ENCODE results near the gene FHL3. TPM values are rescaled to one million over a fixed set of nuclear protein-coding genes. Genes with fewer than 3 reads are reported as not detected.

The FHL3 gene
- total RNA-seq, 1 donor, result 21.4 TPM

GRCh38 chr1:38046333-38046883 is 41.1 kb upstream of the FHL3 start, which contains the start of gene POU3F1:
Gene POU3F1, minus strand, starts transcription at chr1:38046793. Its CDS starts 50 bp downstream, at chr1:38046743.
- Histone ChIP-seq H2AFZ (ENCODE audit: low read length) (peak within 1 kb of the TSS; percentile 29), H3K4me2 (ENCODE audit: insufficient read depth, low read length) (peak within 1 kb of the TSS; percentile 76), H3K27ac (ENCODE audit: low read depth, low read length) (no peak within 1 kb of the TSS), H3K4me1 (ENCODE audit: insufficient read depth, low read length) (no peaks in the 10 kb centered on the region), H3K4me3 (ENCODE audit: insufficient read depth, low read length) (peak within 1 kb of the TSS; percentile 66), H4K20me1 (ENCODE audit: insufficient read depth, low read length) (peaks cover 3% of the 10 kb centered on the region), H3K27me3 (ENCODE audit: insufficient read depth, low read length) (peaks cover 66% of the 10 kb centered on the region), H3K36me3 (ENCODE audit: insufficient read depth, low read length) (no peaks in the 10 kb centered on the region), H3K79me2 (ENCODE audit: insufficient read depth, low read length) (no peaks in the 10 kb centered on the region), H3K9me3 (ENCODE audit: low read depth, low read length) (no peaks in the 10 kb centered on the region)
- no peak for DNase-seq (ENCODE audit: insufficient read length, low spot score, missing footprints)
- no peak for TF ChIP-seq CTCF (IDR thresholded peaks at IDR 0.05; ENCODE audit: extremely low read depth, low read depth, low read length)

GRCh38 chr1:38045401-38046332 is 40.4 kb upstream of the FHL3 start:
- no peak overlapping the region for H3K4me2 ChIP-seq (ENCODE audit: insufficient read depth, low read length)
- H2AFZ ChIP-seq (ENCODE audit: low read length), result no peak overlapping the region
- peaks cover 3% of the 10 kb centered on the region for H4K20me1 ChIP-seq (ENCODE audit: insufficient read depth, low read length)
- H3K4me3 ChIP-seq (ENCODE audit: insufficient read depth, low read length), result no peak overlapping the region
- H3K36me3 ChIP-seq (ENCODE audit: insufficient read depth, low read length), result no peaks in the 10 kb centered on the region
- no peak for TF ChIP-seq CTCF (IDR thresholded peaks at IDR 0.05; ENCODE audit: extremely low read depth, low read depth, low read length)
- peak; percentile 67 for DNase-seq (ENCODE audit: insufficient read length, low spot score, missing footprints)
- H3K27me3 ChIP-seq (ENCODE audit: insufficient read depth, low read length), result peaks cover 72% of the 10 kb centered on the region
- no peak overlapping the region for H3K27ac ChIP-seq (ENCODE audit: low read depth, low read length)
- H3K4me1 ChIP-seq (ENCODE audit: insufficient read depth, low read length), result no peaks in the 10 kb centered on the region
- H3K79me2 ChIP-seq (ENCODE audit: insufficient read depth, low read length), result no peaks in the 10 kb centered on the region
- no peaks in the 10 kb centered on the region for H3K9me3 ChIP-seq (ENCODE audit: low read depth, low read length)

GRCh38 chr1:38044221-38045215 is 39.2 kb upstream of the FHL3 start:
- Histone ChIP-seq H2AFZ (ENCODE audit: low read length) (no peak overlapping the region), H3K9me3 (ENCODE audit: low read depth, low read length) (no peaks in the 10 kb centered on the region), H3K27ac (ENCODE audit: low read depth, low read length) (no peak overlapping the region), H4K20me1 (ENCODE audit: insufficient read depth, low read length) (peaks cover 3% of the 10 kb centered on the region), H3K4me2 (ENCODE audit: insufficient read depth, low read length) (peak overlapping the region; percentile 47), H3K4me3 (ENCODE audit: insufficient read depth, low read length) (peak overlapping the region; percentile 56), H3K27me3 (ENCODE audit: insufficient read depth, low read length) (peaks cover 71% of the 10 kb centered on the region), H3K36me3 (ENCODE audit: insufficient read depth, low read length) (no peaks in the 10 kb centered on the region), H3K79me2 (ENCODE audit: insufficient read depth, low read length) (no peaks in the 10 kb centered on the region), H3K4me1 (ENCODE audit: insufficient read depth, low read length) (no peaks in the 10 kb centered on the region)
- TF ChIP-seq CTCF (IDR thresholded peaks at IDR 0.05; ENCODE audit: extremely low read depth, low read depth, low read length), result no peak
- DNase-seq (ENCODE audit: insufficient read length, low spot score, missing footprints), result peak; percentile 86
